GM19395 (cell line): Measurements from ENCODE around the gene MTCL1.

Source experiments
- ATAC-seq: cut with Tn5 transposase; IDR thresholded peaks from one replicate; pipeline ENCODE4 v1.9.1; 2021; ENCODE audit warnings: mild to moderate bottlenecking, moderate library complexity; ENCODE audit not compliant: unreplicated experiment

Gene MTCL1

GRCh38 chr18:8709248-8710059, 4.1 kb downstream of the MTCL1 start:
- ATAC-seq, result no peak

- no peak for ATAC-seq
Measured at GRCh38 chr18:8711736-8712135, 6.4 kb downstream of the MTCL1 start.

DNA sequence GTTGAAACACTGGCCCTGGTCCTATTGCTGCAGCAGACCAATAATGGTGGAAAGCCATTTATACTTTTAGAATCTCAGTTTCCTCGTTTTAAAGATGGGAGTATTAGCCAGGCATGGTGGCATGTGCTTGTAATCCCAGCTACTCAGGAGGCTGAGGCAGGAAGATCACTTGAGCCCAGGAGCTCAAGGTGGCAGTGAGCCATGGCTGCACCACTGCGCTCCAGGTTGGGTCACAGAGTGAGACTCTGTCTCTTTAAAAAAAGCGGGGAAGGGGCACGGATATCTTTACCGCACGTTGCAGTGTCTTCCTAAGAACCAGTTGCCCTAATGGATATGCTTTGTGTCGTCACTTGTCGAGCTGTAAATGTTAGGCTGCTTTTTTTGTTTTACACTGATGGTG, 8.3 kb downstream of the MTCL1 start:
- ATAC-seq, result no peak

GRCh38 chr18:8715599-8715998, 10.2 kb downstream of the MTCL1 start:
- no peak for ATAC-seq

DNA sequence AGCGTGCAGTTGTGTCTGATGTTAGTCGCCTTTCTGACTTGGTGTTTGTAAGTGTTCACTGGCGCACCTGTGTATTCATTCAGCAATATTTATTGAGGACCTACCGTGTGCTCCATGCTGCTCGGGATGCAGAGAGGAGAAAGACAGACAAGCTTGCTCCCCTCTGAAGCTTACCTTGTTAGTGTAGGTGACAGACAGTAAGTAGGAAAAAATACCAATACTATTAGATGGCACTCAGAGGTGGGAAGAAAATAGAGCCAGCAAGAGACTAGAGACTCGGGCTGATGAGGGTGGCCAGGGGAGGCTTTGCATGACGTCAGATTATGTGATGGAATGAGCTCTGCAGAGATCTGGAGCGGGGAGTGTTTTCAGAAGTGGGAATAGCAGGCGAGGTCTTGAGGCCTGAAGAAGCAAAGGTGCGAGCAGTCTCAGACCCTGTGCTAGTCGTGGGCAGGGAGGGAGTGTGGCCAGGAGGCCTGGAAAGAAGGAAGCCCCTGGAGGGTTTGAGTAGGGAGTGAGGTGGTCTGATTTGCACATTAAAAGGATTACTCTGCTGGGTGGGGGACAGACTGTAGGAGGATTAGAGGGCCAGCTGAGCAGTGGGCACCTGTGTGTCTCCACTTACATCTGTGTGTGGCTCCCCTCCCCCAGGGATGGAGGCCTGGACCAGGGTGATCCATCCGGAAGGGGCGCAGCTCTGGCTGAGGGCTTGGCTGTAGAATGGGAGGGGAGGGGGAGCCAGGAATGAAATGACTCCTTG, 11.8 kb downstream of the MTCL1 start:
- ATAC-seq, result no peak

GRCh38 chr18:8718401-8718913, 13.1 kb downstream of the MTCL1 start:
- ATAC-seq, result no peak

GRCh38 chr18:8719192-8719591, 13.8 kb downstream of the MTCL1 start:
- no peak for ATAC-seq

- ATAC-seq, result no peak
Measured at GRCh38 chr18:8720141-8720540, 14.8 kb downstream of the MTCL1 start.

DNA sequence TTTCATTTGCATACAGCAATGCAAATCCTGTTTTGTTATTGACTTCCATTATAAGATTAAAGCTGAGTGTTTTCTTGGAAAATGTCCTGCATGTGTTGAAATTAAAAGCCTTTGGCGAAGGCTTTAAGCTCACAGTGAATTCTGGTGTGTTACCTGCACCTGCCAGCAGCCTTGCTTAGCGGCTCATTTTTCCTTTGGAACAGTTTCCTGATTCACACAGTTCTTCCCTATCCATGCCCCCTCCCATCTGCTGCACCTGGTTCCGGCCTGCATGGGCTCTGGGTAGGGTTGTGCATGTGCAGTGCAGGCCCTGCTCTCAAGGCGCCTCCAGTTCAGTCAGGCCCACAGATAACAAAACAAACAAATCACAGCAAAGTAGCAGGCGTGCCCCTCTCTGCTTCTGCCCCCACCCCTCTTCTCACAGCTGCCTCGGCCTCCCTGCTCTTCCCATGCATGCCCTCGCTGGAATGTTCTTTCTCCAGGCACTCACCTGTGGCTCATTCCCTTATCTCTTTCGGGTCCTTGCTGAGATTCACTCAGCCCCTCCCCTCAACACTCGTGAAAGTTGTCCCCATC, 15.8 kb downstream of the MTCL1 start:
- no peak for ATAC-seq

DNA sequence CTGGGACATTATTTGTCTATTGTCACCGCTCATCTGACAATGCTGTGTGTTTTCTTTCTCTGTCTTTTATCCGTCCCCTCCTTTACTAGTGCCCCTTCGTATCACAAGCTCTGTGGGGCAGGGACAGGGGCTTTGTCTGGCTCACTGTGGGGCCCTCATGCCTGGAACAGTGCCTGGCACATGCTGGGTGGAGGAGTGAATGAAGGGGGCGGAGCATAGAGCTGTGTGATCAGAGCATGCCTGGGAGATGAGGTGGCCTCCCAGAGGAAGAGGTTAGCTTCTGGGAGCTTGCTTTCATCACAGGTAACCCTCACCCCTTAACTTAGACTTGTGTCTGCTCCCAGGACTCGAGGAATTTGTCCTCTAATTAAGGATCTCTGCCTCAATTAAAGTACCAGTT, 16.4 kb downstream of the MTCL1 start:
- no peak for ATAC-seq

- no peak for ATAC-seq
Measured at GRCh38 chr18:8722946-8723820, 17.8 kb downstream of the MTCL1 start.

DNA sequence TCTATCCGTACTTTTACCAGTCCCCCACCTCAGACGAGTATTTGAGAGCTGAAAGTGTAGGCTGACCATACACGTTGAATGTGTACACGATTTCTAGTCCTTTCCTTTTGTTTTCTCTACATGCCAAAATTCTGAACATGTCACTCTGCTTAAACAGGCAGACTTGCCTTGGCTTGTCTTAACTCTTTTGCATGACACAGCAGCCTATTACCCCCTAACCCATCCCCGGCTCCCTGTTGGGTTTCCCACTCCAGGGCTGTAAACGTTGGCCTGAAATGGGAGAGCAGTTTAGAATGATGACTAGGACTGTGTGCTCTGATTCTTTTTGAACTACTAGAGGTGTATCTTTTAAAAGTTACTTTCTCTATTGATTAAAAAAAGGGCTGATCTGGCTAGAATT, 19.1 kb downstream of the MTCL1 start:
- ATAC-seq, result no peak

DNA sequence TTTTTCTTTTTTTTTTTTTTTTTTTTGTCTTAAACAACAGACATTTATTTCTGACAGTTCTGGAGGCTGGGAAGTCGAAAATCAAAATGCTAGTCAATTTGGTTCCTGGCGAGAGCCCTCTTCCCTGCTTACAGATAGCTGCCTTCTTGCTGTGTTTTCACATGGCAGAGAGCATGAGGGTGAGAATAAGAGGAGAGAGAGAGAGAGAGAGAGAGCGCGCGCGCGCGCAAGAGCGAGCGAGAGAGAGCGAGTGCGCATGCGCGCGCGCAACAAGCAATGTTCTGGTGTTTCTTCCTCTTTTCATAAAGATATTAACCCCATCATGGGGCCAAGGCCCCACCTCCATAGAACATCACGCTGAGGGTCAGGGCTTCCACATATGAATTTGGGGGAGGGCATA, 20.9 kb downstream of the MTCL1 start:
- no peak for ATAC-seq

DNA sequence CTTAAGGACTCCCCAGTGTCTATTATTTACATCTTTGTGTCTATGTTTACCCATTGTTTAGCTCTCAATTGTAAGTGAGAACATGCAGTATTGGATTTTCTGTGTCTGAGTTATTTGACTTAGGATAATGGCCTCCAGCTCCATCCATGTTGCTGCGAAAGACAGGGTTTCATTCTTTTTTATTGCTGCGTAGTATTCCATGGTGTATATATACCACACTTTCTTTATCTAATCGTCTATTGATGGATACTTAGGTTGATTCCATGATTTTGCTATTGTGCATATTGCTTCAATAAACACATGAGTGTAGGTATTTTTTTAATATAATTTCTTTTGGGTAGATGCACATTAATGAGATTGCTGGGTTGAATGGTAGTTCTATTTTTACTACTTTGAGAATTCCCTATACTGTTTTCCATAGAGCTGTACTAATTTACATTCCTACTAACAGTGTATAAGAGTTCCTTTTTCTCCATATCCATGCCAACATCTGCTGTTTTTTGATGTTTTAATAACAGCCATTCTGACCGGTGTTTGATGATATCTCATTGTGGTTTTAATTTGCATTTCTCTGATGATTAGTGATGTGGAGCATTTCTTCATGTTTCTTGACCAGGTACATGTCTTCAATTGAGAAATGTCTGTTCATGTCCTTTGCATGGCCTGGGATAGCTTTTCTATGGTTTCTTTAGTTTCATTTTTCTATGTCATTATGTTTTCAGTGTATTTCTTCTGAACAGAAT, 21.8 kb downstream of the MTCL1 start:
- no peak for ATAC-seq

- no peak for ATAC-seq
Measured at GRCh38 chr18:8730080-8730827, 24.9 kb downstream of the MTCL1 start.

DNA sequence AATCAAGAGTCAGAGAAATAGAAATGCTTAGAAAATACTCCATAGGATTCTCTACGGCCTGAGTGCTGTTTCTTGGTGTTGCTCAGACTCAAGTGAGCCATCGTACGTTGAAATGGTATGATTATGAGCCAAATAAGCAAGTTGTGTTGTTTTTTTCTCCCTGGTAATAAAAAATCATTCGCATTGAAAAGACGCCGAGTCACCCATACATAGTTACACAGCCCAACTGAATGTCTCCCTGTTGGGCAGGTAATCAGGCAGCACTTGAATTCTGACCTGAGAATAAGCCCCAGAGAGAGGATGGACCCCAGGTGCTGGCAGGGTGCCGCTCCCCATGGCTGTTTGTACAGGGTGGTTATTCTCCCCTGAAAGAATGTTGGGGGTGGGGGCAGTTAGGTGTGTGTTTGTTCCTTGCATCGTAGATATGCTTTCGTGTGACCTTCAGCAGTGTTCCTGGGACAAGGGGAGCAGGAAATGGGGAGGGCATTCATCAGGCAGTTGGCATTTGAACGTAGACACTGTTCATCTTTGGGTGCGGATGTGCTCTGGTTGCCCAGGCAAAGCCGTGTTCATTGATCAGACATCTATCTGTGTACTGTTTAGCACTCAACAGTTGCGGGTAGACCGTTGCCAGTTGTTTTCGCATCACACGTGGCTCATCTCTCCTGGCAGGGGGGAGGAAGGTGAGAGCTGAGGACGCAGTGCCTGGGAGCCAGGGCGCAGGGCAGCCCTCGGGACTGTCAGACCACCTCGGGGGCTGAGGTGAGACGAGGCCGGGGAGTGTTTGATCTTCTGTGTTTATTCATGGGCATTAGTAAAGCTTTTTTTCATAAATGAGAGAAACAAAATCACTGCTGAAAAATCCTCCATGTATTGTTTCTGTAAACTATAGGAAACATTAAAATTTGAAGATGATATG, 27.3 kb downstream of the MTCL1 start:
- no peak for ATAC-seq

GRCh38 chr18:8734496-8734895, 29.1 kb downstream of the MTCL1 start:
- no peak for ATAC-seq

GRCh38 chr18:8735274-8735673, 29.9 kb downstream of the MTCL1 start:
- no peak for ATAC-seq
